Stimulated activated CD4-positive, alpha-beta T cell treated with anti-CD3 and anti-CD28 coated beads, Interleukin-4, amount 100 ng/mL, for 4 hours (primary cell): Measurements from ENCODE around the gene LDLR.
"Not testable (repeated sequence)": the region's sequence is repeated elsewhere in the genome, so short reads cannot be mapped to it uniquely, and the experiment has no call there.

Source experiments
- DNase-seq, 2 experiments: peaks; one replicate each; pipeline ENCODE4 v3.0.0-alpha.2; 2020

The LDLR gene

DNA sequence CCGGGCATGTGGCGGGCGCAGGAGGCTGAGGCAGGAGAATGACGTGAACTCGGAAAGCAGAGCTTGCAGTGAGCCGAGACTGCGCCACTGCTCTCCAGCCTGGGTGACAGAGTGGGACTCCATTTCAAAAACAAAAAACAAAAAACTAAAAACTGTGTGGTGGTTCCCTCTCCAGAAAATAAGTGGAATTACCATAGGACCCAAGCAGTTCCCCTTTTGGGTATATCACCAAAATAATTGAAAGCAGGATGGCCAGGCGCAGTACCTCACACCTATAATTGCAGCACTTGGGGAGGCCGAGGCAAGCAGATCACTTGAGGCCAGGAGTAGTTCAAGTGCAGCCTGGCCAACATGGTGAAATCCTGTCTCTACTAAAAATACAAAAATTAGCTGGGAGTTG lies 15.7 kb upstream of the LDLR start:
- no peak for DNase-seq

DNA sequence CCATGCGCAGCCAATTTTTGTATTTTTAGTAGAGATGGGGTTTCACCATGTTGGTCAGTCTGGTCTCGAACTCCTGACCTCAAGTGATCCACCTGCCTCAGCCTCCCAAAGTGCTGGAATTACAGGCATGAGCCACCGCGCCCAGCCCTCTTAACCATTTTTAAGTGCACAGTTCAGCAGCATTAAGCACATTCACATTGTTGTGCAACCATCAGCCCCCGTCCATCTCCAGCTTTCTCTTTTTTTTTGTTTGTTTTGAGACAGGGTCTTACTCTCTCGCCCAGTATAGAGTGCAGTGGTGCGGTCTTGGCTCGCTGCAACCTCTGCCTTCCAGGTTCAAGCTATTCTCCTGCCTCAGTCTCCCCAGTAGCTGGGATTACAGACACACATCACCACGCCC lies 12.5 kb upstream of the LDLR start:
- not testable (repeated sequence) for DNase-seq

DNA sequence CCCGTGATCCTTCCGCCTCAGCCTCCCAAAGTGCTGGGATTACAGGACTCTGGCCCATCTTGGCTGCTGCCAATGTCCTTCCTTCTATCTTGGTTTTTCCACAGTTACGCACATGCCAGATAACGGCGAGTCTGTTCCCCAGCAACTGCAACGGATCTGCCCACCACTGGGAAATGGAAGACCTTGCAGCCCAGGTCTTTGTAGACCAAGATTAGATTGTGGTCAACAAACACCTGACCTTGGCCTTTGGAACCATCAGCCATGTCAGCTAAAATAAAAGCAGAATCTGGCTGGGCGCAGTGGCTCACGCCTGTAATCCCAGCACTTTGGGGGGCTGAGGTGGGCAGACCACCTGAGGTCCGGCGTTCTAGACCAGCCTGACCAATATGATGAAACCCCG lies 10.4 kb upstream of the LDLR start:
- no peak for DNase-seq

DNA sequence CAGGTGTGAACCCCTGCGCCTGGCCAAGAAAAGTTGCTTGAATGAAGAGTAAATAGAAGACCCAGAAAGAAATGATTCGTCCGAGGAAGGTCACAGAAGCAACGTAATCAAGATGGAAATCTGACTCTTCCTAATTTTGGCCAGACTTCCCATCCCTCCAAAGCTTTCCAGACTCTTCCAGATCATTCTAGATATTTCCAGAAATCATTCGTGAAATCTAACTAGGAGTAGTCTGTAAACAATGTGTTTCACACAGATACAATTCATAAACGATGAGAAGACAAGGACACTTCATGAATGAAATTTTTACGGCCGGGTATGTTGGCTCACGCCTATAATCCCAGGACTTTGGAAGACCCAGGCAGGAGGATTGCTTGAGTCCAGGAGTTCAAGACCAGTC lies 9.3 kb upstream of the LDLR start:
- DNase-seq = no peak

DNA sequence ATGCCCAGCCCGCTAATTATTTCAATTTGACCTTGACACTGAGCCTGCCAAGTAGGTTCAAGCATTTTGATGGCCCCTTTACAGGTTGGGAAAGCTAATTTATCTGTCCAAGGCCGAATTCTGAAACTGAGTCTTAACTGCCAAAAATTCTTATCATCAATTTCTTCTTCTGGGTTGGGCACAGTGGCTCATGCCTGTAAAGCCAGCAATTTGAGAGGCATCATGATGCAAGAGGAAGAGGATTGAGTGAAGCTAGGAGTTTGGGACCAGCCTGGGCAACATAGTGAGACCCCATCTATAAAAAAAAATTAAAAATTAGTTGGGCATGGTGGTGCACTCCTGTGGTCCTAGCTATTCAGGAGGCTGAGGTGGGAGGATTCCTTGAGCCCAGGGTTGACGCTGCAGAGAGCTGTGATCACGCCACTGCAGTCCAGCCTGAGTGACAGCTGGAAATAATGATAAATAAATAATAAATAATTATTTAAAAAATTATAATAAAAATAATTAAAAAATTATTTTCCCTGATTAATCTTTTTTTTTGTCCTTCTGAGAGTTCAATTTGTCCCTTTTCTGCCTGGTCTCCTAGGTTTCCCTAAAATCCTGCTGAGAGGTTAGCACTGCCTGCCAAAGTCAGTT lies 1.3 kb upstream of the LDLR start:
- DNase-seq = no peak

GRCh38 chr19:11088506-11089253 lies 583 bp upstream of the LDLR start:
- no peak for DNase-seq

GRCh38 chr19:11090014-11090263 lies 676 bp downstream of the LDLR start:
- DNase-seq = not testable (repeated sequence)

GRCh38 chr19:11090264-11090996 lies 1.2 kb downstream of the LDLR start:
- DNase-seq = peak; percentile 97 to 99

- no peak for DNase-seq
Measured at GRCh38 chr19:11090997-11091702, 1.9 kb downstream of the LDLR start.

DNA sequence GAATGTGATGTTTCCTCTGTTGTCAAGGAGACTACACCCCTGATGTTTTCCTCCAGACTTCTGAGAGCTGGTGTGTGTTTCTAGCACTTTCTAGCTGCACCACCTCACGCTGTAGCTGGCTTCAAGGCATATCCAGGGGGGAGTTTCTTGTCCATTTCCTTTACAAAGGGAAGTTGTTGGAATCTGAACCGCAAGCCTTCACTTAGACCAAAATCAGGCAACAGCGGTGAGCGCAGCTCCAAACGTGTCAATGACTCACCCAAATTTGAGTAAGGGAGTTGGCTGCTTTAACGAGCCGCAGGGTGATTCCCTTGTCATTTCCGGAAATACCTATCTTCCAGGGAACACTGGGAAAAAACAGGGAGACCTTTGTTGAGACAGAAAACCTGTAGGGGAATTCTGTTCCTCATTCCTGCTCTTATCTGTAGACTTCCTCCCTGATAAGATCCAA lies 2.5 kb downstream of the LDLR start:
- peak in 1 of 2 experiments; percentile 54 for DNase-seq

GRCh38 chr19:11092181-11092538 lies 2.9 kb downstream of the LDLR start:
- peak in 1 of 2 experiments; percentile 51 for DNase-seq

DNA sequence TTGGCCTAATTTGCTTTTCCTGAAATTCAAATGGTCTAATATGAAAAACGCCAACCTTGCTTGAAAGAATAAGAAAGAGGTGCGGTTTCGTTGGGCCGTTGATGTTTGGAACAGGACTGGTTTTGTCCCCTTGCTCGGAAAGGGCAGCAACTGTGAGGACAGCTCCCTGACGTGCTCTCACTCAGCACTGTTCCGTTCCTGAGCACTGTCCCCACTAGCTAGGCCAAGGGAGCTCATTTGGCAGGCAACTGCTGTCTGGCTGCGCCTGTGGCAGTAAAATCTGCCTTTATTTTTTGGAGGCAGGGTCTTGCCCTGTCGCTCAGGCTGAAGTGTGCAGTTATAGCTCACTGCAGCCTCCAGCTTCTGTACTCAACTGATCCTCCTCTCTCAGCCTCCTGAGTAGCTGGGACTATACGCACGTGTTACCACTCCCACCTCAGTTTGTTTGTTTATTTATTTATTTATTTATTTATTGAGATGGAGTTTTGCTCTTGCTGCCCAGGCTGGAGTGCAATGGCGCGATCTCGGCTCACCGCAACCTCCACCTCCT lies 4.5 kb downstream of the LDLR start:
- DNase-seq = no peak

DNA sequence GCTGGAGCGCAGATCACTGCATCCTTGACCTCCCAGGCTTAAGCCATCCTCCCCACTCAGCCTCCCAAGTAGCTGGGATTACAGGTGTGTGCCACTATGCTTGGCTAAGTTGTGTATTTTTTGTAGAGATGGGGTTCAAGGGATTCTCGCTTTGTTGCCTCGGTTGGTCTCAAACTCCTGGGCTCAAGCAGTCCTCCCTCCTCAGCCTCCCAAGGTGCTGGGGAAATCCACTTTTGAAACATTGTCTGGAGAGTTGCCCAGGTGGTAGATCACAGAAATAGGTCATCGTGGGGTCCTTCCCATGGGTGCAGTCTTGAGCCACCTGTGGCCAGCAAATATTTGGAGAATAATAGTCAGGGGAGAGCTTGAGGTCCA lies 5.2 kb downstream of the LDLR start:
- no peak for DNase-seq

GRCh38 chr19:11096210-11096841 lies 7.1 kb downstream of the LDLR start:
- peak in 1 of 2 experiments; percentile 18 for DNase-seq

DNA sequence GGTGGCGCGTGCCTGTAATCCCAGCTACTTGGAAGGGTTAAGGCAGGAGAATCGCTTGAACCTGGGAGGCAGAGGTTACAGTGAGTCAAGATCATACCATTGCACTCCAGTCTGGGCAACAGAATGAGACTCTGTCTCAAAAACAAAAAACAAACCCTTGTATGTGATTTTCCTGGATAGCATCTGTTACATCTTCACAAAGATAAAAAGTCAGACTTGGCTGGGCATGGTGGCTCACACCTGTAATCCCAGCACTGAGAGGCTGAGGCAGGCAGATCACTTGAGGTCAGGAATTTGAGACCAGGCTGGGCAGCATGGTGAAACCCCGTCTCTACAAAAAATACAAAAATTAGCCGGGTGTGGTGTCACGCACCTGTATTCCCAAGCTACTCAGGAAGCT lies 8.1 kb downstream of the LDLR start:
- DNase-seq = not testable (repeated sequence)

DNA sequence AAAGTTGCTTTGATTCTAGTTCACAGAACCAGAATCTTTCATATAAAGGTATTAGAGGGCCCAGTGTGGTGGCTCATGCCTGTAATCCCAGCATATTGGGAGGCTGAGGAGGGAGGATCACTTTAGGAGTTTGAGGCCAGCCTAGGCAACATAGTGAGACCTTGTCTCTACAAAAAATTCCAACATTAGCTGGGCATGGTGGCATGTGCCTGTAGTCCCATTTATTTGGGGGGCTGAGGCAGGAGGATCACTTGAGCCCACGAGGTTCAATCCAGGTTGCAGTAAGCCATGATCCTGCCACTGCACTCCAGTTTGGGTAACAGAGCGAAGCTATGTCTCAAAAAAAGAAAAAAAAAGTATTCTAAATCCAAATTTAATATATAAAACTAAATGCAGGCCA lies 9.1 kb downstream of the LDLR start:
- DNase-seq = no peak

GRCh38 chr19:11098861-11099260 lies 9.6 kb downstream of the LDLR start:
- no peak for DNase-seq

GRCh38 chr19:11100049-11100448 lies 10.8 kb downstream of the LDLR start:
- no peak for DNase-seq

DNA sequence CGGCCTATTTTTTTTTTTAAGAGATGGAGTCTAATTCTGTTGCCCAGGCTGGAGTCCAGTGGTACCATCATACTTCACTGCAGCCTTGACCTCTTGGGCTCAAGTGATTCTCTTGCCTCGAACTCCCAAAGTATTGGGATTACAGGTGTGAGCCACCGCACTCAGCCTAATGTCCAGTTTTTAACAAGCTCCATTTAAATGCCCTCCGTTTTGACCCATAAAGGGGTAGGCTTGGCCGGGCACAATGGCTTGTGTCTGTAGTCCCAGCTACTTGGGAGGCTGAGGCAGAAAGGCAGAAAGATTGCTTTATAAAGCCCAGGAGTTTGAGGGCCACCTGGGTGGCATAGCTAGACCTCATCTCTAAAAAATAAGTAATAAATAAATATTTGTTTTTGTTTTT lies 11.8 kb downstream of the LDLR start:
- DNase-seq = no peak

DNA sequence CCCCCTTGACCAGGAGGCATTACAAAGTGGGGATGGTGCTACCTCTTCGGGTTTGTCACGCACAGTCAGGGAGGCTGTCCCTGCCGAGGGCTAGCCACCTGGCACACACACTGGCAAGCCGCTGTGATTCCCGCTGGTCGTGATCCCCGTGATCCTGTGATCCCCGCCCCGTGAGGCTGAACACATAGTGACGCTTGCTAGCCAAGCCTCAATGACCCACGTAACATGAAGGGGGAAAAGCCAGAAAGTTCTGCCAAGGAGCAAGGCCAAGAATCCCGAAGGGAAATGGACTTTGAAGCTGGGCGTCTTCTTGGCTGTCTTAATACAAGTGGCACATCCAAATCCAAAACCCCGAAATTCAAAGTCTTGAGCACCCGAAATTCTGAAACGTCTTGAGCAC lies 13.7 kb downstream of the LDLR start:
- DNase-seq = no peak

DNA sequence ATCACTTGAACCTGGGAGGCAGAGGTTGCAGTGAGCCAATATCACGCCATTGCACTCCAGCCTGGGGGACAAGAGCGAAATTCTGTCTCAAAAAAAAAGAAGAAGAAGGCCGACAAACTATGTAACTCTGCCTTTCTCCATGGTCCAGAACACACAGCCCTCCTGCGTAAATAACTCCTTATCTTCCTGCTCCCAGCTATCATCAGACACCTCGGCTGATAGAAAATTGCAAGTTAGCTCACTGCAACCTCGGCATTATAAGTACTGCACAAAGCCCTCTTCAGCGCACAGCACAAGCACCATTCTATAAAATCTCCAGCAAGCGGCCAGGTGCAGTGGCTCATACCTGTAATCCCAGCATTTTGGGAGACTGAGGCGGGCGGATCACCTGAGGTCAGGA lies 14.4 kb downstream of the LDLR start:
- not testable (repeated sequence) for DNase-seq

DNA sequence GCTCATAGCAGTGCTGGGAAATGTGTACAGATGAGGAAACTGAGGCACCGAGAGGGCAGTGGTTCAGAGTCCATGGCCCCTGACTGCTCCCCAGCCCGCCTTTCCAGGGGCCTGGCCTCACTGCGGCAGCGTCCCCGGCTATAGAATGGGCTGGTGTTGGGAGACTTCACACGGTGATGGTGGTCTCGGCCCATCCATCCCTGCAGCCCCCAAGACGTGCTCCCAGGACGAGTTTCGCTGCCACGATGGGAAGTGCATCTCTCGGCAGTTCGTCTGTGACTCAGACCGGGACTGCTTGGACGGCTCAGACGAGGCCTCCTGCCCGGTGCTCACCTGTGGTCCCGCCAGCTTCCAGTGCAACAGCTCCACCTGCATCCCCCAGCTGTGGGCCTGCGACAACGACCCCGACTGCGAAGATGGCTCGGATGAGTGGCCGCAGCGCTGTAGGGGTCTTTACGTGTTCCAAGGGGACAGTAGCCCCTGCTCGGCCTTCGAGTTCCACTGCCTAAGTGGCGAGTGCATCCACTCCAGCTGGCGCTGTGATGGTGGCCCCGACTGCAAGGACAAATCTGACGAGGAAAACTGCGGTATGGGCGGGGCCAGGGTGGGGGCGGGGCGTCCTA lies 15.9 kb downstream of the LDLR start:
- DNase-seq = no peak
